Measurements from ENCODE around the gene BROX. TPM values are rescaled to one million over a fixed set of nuclear protein-coding genes. Genes with fewer than 3 reads are reported as not detected.

BROX gene
- total RNA-seq, 4 donors from 2014 or later = 35.7 to 47.9 (median 41.4) TPM

GRCh38 chr1:222730866-222731265, 18.5 kb downstream of the BROX start:
- no peak overlapping the region for H3K4me3 ChIP-seq
- no peak for DNase-seq (ENCODE audit: low spot score in 2 of 2)
- peaks cover 0 to 10% (median 0%) of the 10 kb centered on the region in 4 donors for H3K4me1 ChIP-seq
- WGBS, 2 donors = 76 to 91% methylated on average over 1 of the region's 1 CpG
- peaks cover 0 to 92% (median 23%) of the 10 kb centered on the region in 3 donors for H3K36me3 ChIP-seq
- TF ChIP-seq CTCF (IDR thresholded peaks at IDR 0.05) (no peak), POLR2A (IDR thresholded peaks at IDR 0.05) (no peak), EP300 (IDR thresholded peaks at IDR 0.05) (no peak)
- H3K27ac ChIP-seq = no peak overlapping the region
- H3K9me3 ChIP-seq = no peaks in the 10 kb centered on the region
- H3K27me3 ChIP-seq = no peaks in the 10 kb centered on the region

GRCh38 chr1:222732216-222733159, 20.1 kb downstream of the BROX start:
- 88 to 90% methylated on average over 3 of the region's 3 CpGs for WGBS, 2 donors
- Histone ChIP-seq H3K27me3 (no peaks in the 10 kb centered on the region), H3K27ac (peak overlapping the region in 2 of 4 donors; percentile 33 to 62), H3K4me3 (no peak overlapping the region), H3K9me3 (no peaks in the 10 kb centered on the region), H3K36me3 (peaks cover 0 to 83% (median 21%) of the 10 kb centered on the region in 3 donors), H3K4me1 (peaks cover 0 to 10% (median 0%) of the 10 kb centered on the region in 4 donors)
- DNase-seq (ENCODE audit: low spot score in 2 of 2) = no peak
- TF ChIP-seq CTCF (IDR thresholded peaks at IDR 0.05) = no peak
- TF ChIP-seq EP300 (IDR thresholded peaks at IDR 0.05) = peak in 1 of 2 donors; percentile 22
- TF ChIP-seq POLR2A (IDR thresholded peaks at IDR 0.05) = no peak

GRCh38 chr1:222734740-222735139, 22.4 kb downstream of the BROX start:
- no peak for DNase-seq (ENCODE audit: low spot score in 2 of 2)

GRCh38 chr1:222736470-222736869, 24.1 kb downstream of the BROX start:
- Histone ChIP-seq H3K36me3 (peaks cover 0 to 46% (median 0%) of the 10 kb centered on the region in 3 donors), H3K27ac (peak overlapping the region in 1 of 4 donors; percentile 29), H3K27me3 (no peaks in the 10 kb centered on the region), H3K4me1 (peaks cover 0 to 7% (median 0%) of the 10 kb centered on the region in 4 donors), H3K4me3 (no peak overlapping the region), H3K9me3 (no peaks in the 10 kb centered on the region)
- DNase-seq (ENCODE audit: low spot score in 2 of 2) = no peak
- TF ChIP-seq CTCF (IDR thresholded peaks at IDR 0.05) = no peak
- TF ChIP-seq POLR2A (IDR thresholded peaks at IDR 0.05) = no peak
- TF ChIP-seq EP300 (IDR thresholded peaks at IDR 0.05) = no peak
- WGBS, 2 donors = 57 to 61% methylated on average over 5 of the region's 5 CpGs

More at GRCh38 chr1:222734740-222735139, 22.4 kb downstream of the BROX start:
- Histone ChIP-seq H3K4me1 (peaks cover 0 to 7% (median 0%) of the 10 kb centered on the region in 4 donors), H3K4me3 (no peak overlapping the region), H3K9me3 (no peaks in the 10 kb centered on the region), H3K36me3 (peaks cover 0 to 63% (median 6%) of the 10 kb centered on the region in 3 donors), H3K27me3 (no peaks in the 10 kb centered on the region), H3K27ac (peak overlapping the region in 1 of 4 donors; percentile 42)
- WGBS, 2 donors = 79 to 83% methylated on average over 1 of the region's 1 CpG
- TF ChIP-seq POLR2A (IDR thresholded peaks at IDR 0.05) (no peak), CTCF (IDR thresholded peaks at IDR 0.05) (no peak), EP300 (IDR thresholded peaks at IDR 0.05) (no peak)

GRCh38 chr1:222736972-222737371, 24.6 kb downstream of the BROX start, which contains the start of gene FAM177B:
TSS of gene FAM177B (plus strand) at chr1:222737202. CDS start at chr1:222746546, 9,344 bp downstream.
- Histone ChIP-seq H3K27ac (peak within 1 kb of the TSS in 1 of 4 donors; percentile 29), H3K9me3 (no peaks in the 10 kb centered on the region), H3K27me3 (no peaks in the 10 kb centered on the region), H3K4me3 (no peak within 1 kb of the TSS), H3K4me1 (peaks cover 0 to 4% (median 0%) of the 10 kb centered on the region in 4 donors), H3K36me3 (peaks cover 0 to 40% (median 0%) of the 10 kb centered on the region in 3 donors)
- DNase-seq (ENCODE audit: low spot score in 2 of 2) = no peak
- TF ChIP-seq CTCF (IDR thresholded peaks at IDR 0.05) (no peak), POLR2A (IDR thresholded peaks at IDR 0.05) (no peak), EP300 (IDR thresholded peaks at IDR 0.05) (no peak)
- 27 to 48% methylated on average over 1 of the region's 1 CpG for WGBS, 2 donors
